Keratinocyte (primary cell): ENCODE results near the gene LSP1. TPM values are rescaled to one million over a fixed set of nuclear protein-coding genes. Genes with fewer than 3 reads are reported as not detected.
"Not testable (repeated sequence)": the region's sequence is repeated elsewhere in the genome, so short reads cannot be mapped to it uniquely, and the experiment has no call there.

Source experiments
- DNase-seq: peaks from one replicate; pipeline ENCODE4 v3.0.0-alpha.2; 2011; ENCODE audit warnings: low read depth, missing footprints, low spot score
- FAIRE-seq: peaks from 2 replicates; lab custom pipeline; 2011; peaks lifted over from hg19 to GRCh38; lab: Jason Lieb, UNC
- H2AFZ ChIP-seq: 2 replicates; pipeline ENCODE4 v1.6.0; 2012; ENCODE audit warnings: low read length, control low read depth, inconsistent platforms; ENCODE audit not compliant: control insufficient read depth
- H3K27ac ChIP-seq: 2 replicates; pipeline ENCODE4 v1.5.1; 2011; ENCODE audit warnings: low read length; ENCODE audit not compliant: control insufficient read depth, insufficient read depth
- H3K27me3 ChIP-seq: 3 replicates; pipeline ENCODE4 v1.6.0; 2011; ENCODE audit warnings: low read length; ENCODE audit not compliant: control insufficient read depth, insufficient read depth; ENCODE audit errors: extremely low read depth
- H3K36me3 ChIP-seq, 2 experiments: 2 replicates in 1 of 2; 3 replicates in 1 of 2; pipeline ENCODE4 v1.5.1; 2011; ENCODE audit warnings: low read length in 2 of 2, mild to moderate bottlenecking in 1 of 2; ENCODE audit not compliant: control insufficient read depth in 2 of 2, insufficient read depth in 2 of 2; ENCODE audit errors: extremely low read depth in 1 of 2
- H3K4me1 ChIP-seq: 3 replicates; pipeline ENCODE4 v1.5.1; 2011; ENCODE audit warnings: low read length; ENCODE audit not compliant: control insufficient read depth, insufficient read depth; ENCODE audit errors: extremely low read depth
- H3K4me2 ChIP-seq: 3 replicates; pipeline ENCODE4 v1.6.0; 2011; ENCODE audit warnings: low read depth, low read length; ENCODE audit not compliant: control insufficient read depth, insufficient read depth; ENCODE audit errors: extremely low read depth
- H3K4me3 ChIP-seq, 3 experiments: fragments of 200-600 bp in 1 of 3; sonication (generic) in 1 of 3; 2 replicates in 2 of 3; 3 replicates in 1 of 3; pipeline ENCODE4 v1.5.1; 2011 to 2016; ENCODE audit warnings: low read length in 3 of 3, mild to moderate bottlenecking in 3 of 3, control low read depth in 2 of 3, inconsistent platforms in 1 of 3, low read depth in 1 of 3, mixed read lengths in 1 of 3, mixed run types in 1 of 3, moderate library complexity in 1 of 3; ENCODE audit not compliant: control insufficient read depth in 2 of 3, insufficient read depth in 2 of 3; ENCODE audit errors: extremely low read depth in 1 of 3
- H3K79me2 ChIP-seq: 2 replicates; pipeline ENCODE4 v1.6.0; 2012; ENCODE audit warnings: low read length; ENCODE audit not compliant: control insufficient read depth, insufficient read depth
- H3K9ac ChIP-seq: 3 replicates; pipeline ENCODE4 v1.6.0; 2011; ENCODE audit warnings: low read length; ENCODE audit not compliant: control insufficient read depth, insufficient read depth; ENCODE audit errors: extremely low read depth
- H3K9me1 ChIP-seq: 3 replicates; pipeline ENCODE4 v1.6.0; 2011; ENCODE audit warnings: low read length; ENCODE audit not compliant: control insufficient read depth, insufficient read depth; ENCODE audit errors: extremely low read depth
- H3K9me3 ChIP-seq: 2 replicates; pipeline ENCODE4 v1.5.1; 2012; ENCODE audit warnings: low read depth, low read length; ENCODE audit not compliant: control insufficient read depth
- H4K20me1 ChIP-seq: 3 replicates; pipeline ENCODE4 v1.6.0; 2011; ENCODE audit warnings: low read length; ENCODE audit not compliant: control insufficient read depth, insufficient read depth; ENCODE audit errors: extremely low read depth
- CTCF ChIP-seq, 3 experiments: IDR thresholded peaks in 1 of 3; conservative IDR thresholded peaks in 1 of 3; optimal IDR thresholded peaks in 1 of 3; 2 replicates in 2 of 3; 3 replicates in 1 of 3; pipeline versions ENCODE3 to v1.5.1; 2011; ENCODE audit warnings: low read length in 3 of 3, mild to moderate bottlenecking in 3 of 3, moderate library complexity in 2 of 3, control low read depth in 1 of 3, inconsistent platforms in 1 of 3; ENCODE audit not compliant: insufficient read depth in 2 of 3; ENCODE audit errors: extremely low read depth in 1 of 3
- EZH2 ChIP-seq: IDR thresholded peaks from one replicate; pipeline ENCODE4 v1.6.1; 2012; ENCODE audit warnings: inconsistent platforms, mild to moderate bottlenecking, low read length, moderate library complexity
- dilution Hi-C: fragments of 300-500 bp; cut with MboI; formaldehyde crosslinking; loops from one replicate; pipeline ENCODE4 v1.7.0; 2020; ENCODE audit warnings: low sequenced_read_pairs; ENCODE audit not compliant: extremely low pct_ligation_motif_present
- polyA minus RNA-seq, 3 experiments: library from RNA; depleted of rRNA, polyadenylated mRNA; stranded (reverse); fragments of >200 nt; gene quantifications; 1 replicate in 1 of 3; 2 replicates in 1 of 3; 3 replicates in 1 of 3; pipeline ENCODE4 v1.2.3, GENCODE V29; 2011
- polyA plus RNA-seq, 5 experiments: library from polyadenylated mRNA; depleted of rRNA in 3 of 5; stranded (reverse) in 3 of 5; stranded (forward) in 1 of 5; unstranded in 1 of 5; fragments of >200 nt; gene quantifications; 1 replicate in 1 of 5; 2 replicates in 3 of 5; 3 replicates in 1 of 5; pipeline versions ENCODE4 v1.2.1 to v1.2.3, GENCODE V29; 2011 to 2012; ENCODE audit warnings: missing spikeins in 2 of 5, low read depth in 1 of 5, low replicate concordance in 1 of 5

The LSP1 gene
- polyA plus RNA-seq (0.94 to 1.5 TPM (median 0.95 TPM) in 3 replicates), polyA minus RNA-seq (0.16 to 1.0 TPM (median 0.74 TPM) in 3 replicates)
- polyA plus RNA-seq (2011; ENCODE audit: low read depth): 6.8 TPM
- polyA plus RNA-seq (2011; cell fraction: cytosol; rRNA removed): 0.24 and 1.1 TPM in 2 replicates
- polyA plus RNA-seq (2011; cell fraction: nucleus; rRNA removed): 0.31 and 0.36 TPM in 2 replicates
- polyA plus RNA-seq (2012; ENCODE audit: low replicate concordance): 0.38 and 1.1 TPM in 2 replicates
- not detected for polyA minus RNA-seq (2011; cell fraction: cytosol; rRNA and poly(A)+ RNA removed)
- not detected in 2 replicates for polyA minus RNA-seq (2011; cell fraction: nucleus; rRNA and poly(A)+ RNA removed)

DNA sequence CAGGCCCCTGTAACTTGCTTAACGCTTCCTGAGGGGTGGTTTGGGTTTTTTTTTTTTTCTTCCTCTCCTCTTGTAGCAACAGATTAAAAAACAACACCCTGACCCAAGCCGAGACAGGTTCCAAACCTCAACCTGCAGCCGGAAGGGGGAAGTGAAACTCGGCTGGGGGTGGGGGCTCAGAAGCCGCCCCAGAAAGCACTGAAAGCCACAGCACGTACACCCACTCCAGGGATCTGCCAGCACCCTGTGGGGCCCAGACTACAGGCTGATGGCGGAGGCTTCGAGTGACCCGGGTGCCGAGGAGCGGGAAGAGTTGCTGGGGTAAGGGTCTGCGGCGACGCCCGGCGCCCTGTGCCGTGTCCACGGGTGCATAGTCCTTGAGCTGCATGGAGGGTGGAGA lies at the start of gene LSP1:
Gene LSP1, plus strand, starts transcription at position 208 of the 400 bp plus-strand sequence. Its CDS starts 61 bp downstream, at position 269.
- Histone ChIP-seq H3K27me3 (peaks cover 5% of the 10 kb centered on the region), H3K79me2 (no peaks in the 10 kb centered on the region), H3K9me3 (no peaks in the 10 kb centered on the region), H3K4me1 (no peaks in the 10 kb centered on the region), H3K36me3 (no peaks in the 10 kb centered on the region), H3K9me1 (no peaks in the 10 kb centered on the region), H2AFZ (no peak within 1 kb of the TSS), H3K27ac (no peak within 1 kb of the TSS), H4K20me1 (no peaks in the 10 kb centered on the region), H3K4me2 (no peak within 1 kb of the TSS), H3K4me3 (no peak within 1 kb of the TSS), H3K9ac (no peak within 1 kb of the TSS)
- DNase-seq: no peak
- TF ChIP-seq EZH2: no peak
- no peak for TF ChIP-seq CTCF (optimal IDR thresholded peaks at IDR 0.05 in 1 of 3, IDR thresholded peaks at IDR 0.05 in 1 of 3, conservative IDR thresholded peaks at IDR 0.05 in 1 of 3; ENCODE audit: extremely low read depth in 1 of 3, insufficient read depth in 2 of 3, low read length in 3 of 3)
- dilution Hi-C loops: no loop called here
- no peak for FAIRE-seq

DNA sequence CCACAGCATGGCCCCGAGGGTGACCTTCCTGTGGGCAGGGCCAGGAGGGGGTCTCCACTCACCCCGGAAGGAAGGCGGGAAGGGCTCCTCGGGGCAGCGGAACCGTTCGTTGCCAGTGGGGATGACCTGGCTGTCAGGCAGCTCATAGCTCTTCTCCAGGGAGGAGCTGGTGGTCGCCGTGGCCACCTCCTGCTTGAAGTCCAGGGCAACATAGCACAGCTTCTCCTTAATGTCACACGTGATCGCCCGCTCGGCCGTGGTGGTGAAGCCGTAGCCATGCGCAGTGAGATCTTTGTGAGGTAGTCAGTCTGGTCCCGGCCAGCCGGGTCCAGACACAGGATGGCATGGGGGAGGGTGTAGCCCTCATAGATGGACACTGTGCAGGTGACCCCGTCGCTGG lies 49.6 kb upstream of the LSP1 start:
- DNase-seq: no peak
- Histone ChIP-seq H3K9me1 (no peaks in the 10 kb centered on the region), H3K4me1 (no peaks in the 10 kb centered on the region), H3K4me2 (no peak overlapping the region), H3K27ac (no peak overlapping the region), H3K27me3 (no peaks in the 10 kb centered on the region), H3K79me2 (no peaks in the 10 kb centered on the region), H4K20me1 (no peaks in the 10 kb centered on the region), H2AFZ (no peak overlapping the region), H3K9ac (no peak overlapping the region), H3K36me3 (no peaks in the 10 kb centered on the region), H3K4me3 (no peak overlapping the region), H3K9me3 (no peaks in the 10 kb centered on the region)
- dilution Hi-C loops: no loop called here
- TF ChIP-seq EZH2 (no peak), CTCF (optimal IDR thresholded peaks at IDR 0.05 in 1 of 3, IDR thresholded peaks at IDR 0.05 in 1 of 3, conservative IDR thresholded peaks at IDR 0.05 in 1 of 3; ENCODE audit: extremely low read depth in 1 of 3, insufficient read depth in 2 of 3, low read length in 3 of 3) (no peak)
- no peak for FAIRE-seq

DNA sequence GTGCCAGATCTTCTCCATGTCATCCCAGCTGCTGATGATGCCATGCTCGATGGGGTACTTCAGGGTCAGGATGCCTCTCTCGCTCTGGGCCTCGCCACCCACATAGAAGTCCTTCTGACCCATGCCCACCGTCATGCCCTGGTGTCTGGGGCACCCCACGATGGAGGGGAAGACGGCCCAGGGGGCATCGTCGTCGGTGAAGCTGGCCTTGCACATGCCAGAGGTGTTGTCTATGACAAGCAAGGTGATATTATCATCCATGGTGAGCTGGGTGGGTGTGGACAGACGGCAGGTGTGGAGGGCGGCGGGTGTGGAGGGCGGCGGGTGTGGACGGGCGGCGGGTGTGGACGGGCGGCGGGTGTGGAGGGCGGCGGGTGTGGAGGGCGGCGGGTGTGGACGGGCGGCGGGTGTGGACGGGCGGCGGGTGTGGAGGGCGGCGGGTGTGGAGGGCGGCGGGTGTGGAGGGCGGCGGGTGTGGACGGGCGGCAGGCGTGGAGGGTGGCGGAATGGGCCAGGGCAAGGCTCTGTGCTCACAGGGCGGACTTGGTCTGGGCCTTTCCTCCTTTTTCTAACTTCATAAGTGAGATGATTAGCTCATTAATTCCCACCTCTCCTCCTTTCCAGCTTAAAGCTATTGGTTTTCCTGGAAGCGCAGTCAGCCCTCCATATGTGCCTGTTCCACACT lies 48.9 kb upstream of the LSP1 start:
- dilution Hi-C loops, H3K4me1 ChIP-seq, H3K27me3 ChIP-seq, H3K9me3 ChIP-seq, H3K9me1 ChIP-seq, H3K4me2 ChIP-seq, H3K36me3 ChIP-seq, H2AFZ ChIP-seq, FAIRE-seq, H3K4me3 ChIP-seq, H3K9ac ChIP-seq, H3K27ac ChIP-seq, DNase-seq, H3K79me2 ChIP-seq, H4K20me1 ChIP-seq: not testable (repeated sequence)
